GM21723 (cell line): Measurements from ENCODE around the gene ARCN1.
"Not testable (repeated sequence)": the region's sequence is repeated elsewhere in the genome, so short reads cannot be mapped to it uniquely, and the experiment has no call there.

Experiments
- ATAC-seq: cut with Tn5 transposase; IDR thresholded peaks from one replicate; pipeline ENCODE4 v1.9.1; 2021; ENCODE audit warnings: mild to moderate bottlenecking, moderate library complexity; ENCODE audit not compliant: unreplicated experiment

ARCN1 gene

GRCh38 chr11:118605116-118605867 is 33.1 kb downstream of the ARCN1 start:
- no peak for ATAC-seq

GRCh38 chr11:118606157-118606843 is 34.1 kb downstream of the ARCN1 start:
- no peak for ATAC-seq

GRCh38 chr11:118606844-118607228 is 34.6 kb downstream of the ARCN1 start:
- ATAC-seq = no peak

GRCh38 chr11:118607401-118608359 is 35.5 kb downstream of the ARCN1 start, which contains the start of gene PHLDB1:
PHLDB1 (plus strand) TSS chr11:118607615; CDS start chr11:118613837, 6,222 bp downstream.
- ATAC-seq = no peak

GRCh38 chr11:118608360-118609227 is 36.4 kb downstream of the ARCN1 start:
- no peak for ATAC-seq

- ATAC-seq = no peak
These were observed 37.4 kb downstream of the ARCN1 start for GRCh38 chr11:118609380-118610224.

- no peak for ATAC-seq
These were observed 38.1 kb downstream of the ARCN1 start for GRCh38 chr11:118610225-118610772.

GRCh38 chr11:118610773-118611432 is 38.7 kb downstream of the ARCN1 start:
- peak; percentile 65 for ATAC-seq

GRCh38 chr11:118611433-118611795 is 39.2 kb downstream of the ARCN1 start:
- ATAC-seq = not testable (repeated sequence)

- ATAC-seq = no peak
These were observed 40.2 kb downstream of the ARCN1 start for GRCh38 chr11:118612378-118612777.

GRCh38 chr11:118614511-118614910 is 42.3 kb downstream of the ARCN1 start:
- ATAC-seq = no peak

- no peak for ATAC-seq
These were observed 43.2 kb downstream of the ARCN1 start for GRCh38 chr11:118615282-118615975.

- ATAC-seq = no peak
These were observed 43.8 kb downstream of the ARCN1 start for GRCh38 chr11:118615976-118616371.

GRCh38 chr11:118618115-118618990 is 46.1 kb downstream of the ARCN1 start:
- no peak for ATAC-seq

GRCh38 chr11:118618991-118619375 is 46.8 kb downstream of the ARCN1 start:
- no peak for ATAC-seq

GRCh38 chr11:118619444-118620197 is 47.4 kb downstream of the ARCN1 start:
- ATAC-seq = no peak
